RWPE2 (cell line): ENCODE measurements around the gene TFCP2.

Source experiments
- ATAC-seq: fragments of 200-7000 bp; cut with Tn5 transposase; 3 replicates; pipeline ENCODE4 v1.9.1; 2021; ENCODE audit warnings: low read depth
- DNase-seq: peaks from one replicate; pipeline ENCODE4 v3.0.0-alpha.2; 2020; ENCODE audit warnings: low spot score
- H3K27ac ChIP-seq: fragments of 450-650 bp; 2 replicates; pipeline ENCODE4 v1.5.1; 2017; ENCODE audit warnings: mild to moderate bottlenecking; ENCODE audit not compliant: poor library complexity, severe bottlenecking
- H3K27me3 ChIP-seq: fragments of 250-450 bp; sonication (Bioruptor Pico); 2 replicates; pipeline ENCODE4 v1.5.1; 2021; ENCODE audit warnings: mild to moderate bottlenecking, moderate library complexity; ENCODE audit not compliant: insufficient read depth, poor library complexity, severe bottlenecking
- H3K36me3 ChIP-seq: fragments of 250-450 bp; sonication (Bioruptor Pico); 2 replicates; pipeline ENCODE4 v1.5.1; 2020; ENCODE audit warnings: low read depth, mild to moderate bottlenecking, moderate library complexity
- H3K4me1 ChIP-seq: fragments of 250-450 bp; sonication (Bioruptor Pico); 2 replicates; pipeline ENCODE4 v1.5.1; 2021; ENCODE audit warnings: mild to moderate bottlenecking, moderate library complexity; ENCODE audit not compliant: insufficient read depth, poor library complexity, severe bottlenecking
- H3K4me3 ChIP-seq: fragments of 250-450 bp; sonication (Bioruptor Pico); 2 replicates; pipeline ENCODE4 v1.5.1; 2021; ENCODE audit warnings: mild to moderate bottlenecking, moderate library complexity; ENCODE audit not compliant: severe bottlenecking
- H3K9me3 ChIP-seq: fragments of 250-450 bp; sonication (Bioruptor Pico); 2 replicates; pipeline ENCODE4 v1.5.1; 2021; ENCODE audit warnings: mild to moderate bottlenecking, moderate library complexity; ENCODE audit not compliant: severe bottlenecking
- CTCF ChIP-seq: fragments of 450-650 bp; IDR thresholded peaks from one replicate; pipeline ENCODE4 v1.5.1; 2017; ENCODE audit warnings: mild to moderate bottlenecking, moderate library complexity; ENCODE audit not compliant: poor library complexity, severe bottlenecking

The TFCP2 gene

GRCh38 chr12:51087818-51088217 lies 85.1 kb downstream of the TFCP2 start:
- H3K4me1 ChIP-seq, result no peaks in the 10 kb centered on the region
- no peaks in the 10 kb centered on the region for H3K9me3 ChIP-seq
- peaks cover 7% of the 10 kb centered on the region; the same call in 1 of the 2 replicates for H3K36me3 ChIP-seq
- TF ChIP-seq CTCF, result no peak
- no peak overlapping the region for H3K27ac ChIP-seq
- H3K27me3 ChIP-seq, result no peaks in the 10 kb centered on the region
- no peak for DNase-seq
- H3K4me3 ChIP-seq, result no peak overlapping the region
- ATAC-seq, result no peak

- Histone ChIP-seq H3K4me1 (peaks cover 2% of the 10 kb centered on the region), H3K27ac (no peak overlapping the region), H3K4me3 (no peak overlapping the region), H3K9me3 (no peaks in the 10 kb centered on the region), H3K27me3 (no peaks in the 10 kb centered on the region), H3K36me3 (peaks cover 3% of the 10 kb centered on the region; the same call in 1 of the 2 replicates)
- ATAC-seq, result no peak
- no peak for TF ChIP-seq CTCF
- no peak for DNase-seq
Measured at GRCh38 chr12:51086933-51087332, 86.0 kb downstream of the TFCP2 start.

GRCh38 chr12:51085757-51086156 lies 87.2 kb downstream of the TFCP2 start:
- ATAC-seq (no peak), DNase-seq (no peak)

GRCh38 chr12:51083126-51083833 lies 89.7 kb downstream of the TFCP2 start, which contains the start of gene CSRNP2:
Gene CSRNP2, minus strand, starts transcription at chr12:51083596. Its CDS starts 7,035 bp downstream, at chr12:51076561.
- Histone ChIP-seq H3K27ac (peak within 1 kb of the TSS; percentile 47), H3K4me1 (peaks cover 4% of the 10 kb centered on the region), H3K9me3 (no peaks in the 10 kb centered on the region), H3K27me3 (no peaks in the 10 kb centered on the region), H3K36me3 (peaks cover 3% of the 10 kb centered on the region; the same call in 1 of the 2 replicates), H3K4me3 (peak within 1 kb of the TSS; percentile 83)
- no peak for TF ChIP-seq CTCF
- peak; percentile 96 for DNase-seq
- peak; percentile 99 for ATAC-seq

More at GRCh38 chr12:51085757-51086156, 87.2 kb downstream of the TFCP2 start:
- Histone ChIP-seq H3K36me3 (peaks cover under 1% of the 10 kb centered on the region; the same call in 1 of the 2 replicates), H3K4me1 (peaks cover 4% of the 10 kb centered on the region), H3K4me3 (no peak overlapping the region), H3K27ac (no peak overlapping the region), H3K27me3 (no peaks in the 10 kb centered on the region), H3K9me3 (no peaks in the 10 kb centered on the region)
- TF ChIP-seq CTCF, result no peak
